Measurements from ENCODE around the gene DPEP3. TPM values are rescaled to one million over a fixed set of nuclear protein-coding genes. Genes with fewer than 3 reads are reported as not detected.

Gene DPEP3
- polyA plus RNA-seq, 1 experiment: not detected

DNA sequence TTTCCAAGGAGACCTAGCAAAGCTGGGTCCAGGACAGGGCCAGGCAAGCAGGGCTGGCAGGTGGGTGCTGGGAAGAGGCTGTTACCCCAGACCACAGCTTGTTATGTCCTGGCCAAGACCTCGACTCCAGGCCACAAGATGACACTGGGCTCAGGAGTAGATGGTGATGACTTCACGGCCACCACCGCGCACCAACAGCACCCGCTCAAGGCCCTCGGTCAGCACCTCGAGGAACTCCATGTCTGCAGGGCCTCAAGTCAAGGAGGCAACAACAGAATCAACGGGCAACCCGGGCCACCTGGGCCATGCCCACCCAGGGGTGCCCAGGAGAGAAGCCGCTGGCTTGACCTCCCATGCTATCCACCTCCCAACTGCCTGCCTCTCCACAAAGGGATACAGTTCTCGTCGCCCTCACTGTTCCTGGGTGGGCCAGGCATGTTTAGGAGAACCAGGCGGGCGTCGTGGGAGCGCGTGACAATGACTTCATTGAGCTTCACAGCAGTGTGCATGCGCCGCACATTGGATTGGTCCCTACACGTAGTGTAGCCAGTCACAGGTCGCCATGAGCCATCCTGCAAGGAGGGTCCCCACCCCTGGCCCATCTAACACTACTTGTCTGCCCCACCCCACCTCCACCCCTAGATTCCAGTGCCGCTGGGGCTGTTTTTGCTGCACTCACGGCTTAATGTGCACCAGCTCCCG is 35.5 kb downstream of the DPEP3 start:
- H3K27ac ChIP-seq (ENCODE audit: low read depth, low read length): peak overlapping the region; percentile 21
- TF ChIP-seq CTCF (IDR thresholded peaks at IDR 0.05; ENCODE audit: low read depth, low read length): no peak
- H3K9me3 ChIP-seq (ENCODE audit: control insufficient read depth, insufficient read depth, low read length): no peaks in the 10 kb centered on the region; the same call in 1 of the 2 replicates
- H3K4me3 ChIP-seq (ENCODE audit: low read depth, low read length): no peak overlapping the region
- CTCF ChIA-PET: interaction anchor here (0.6 kb wide), 1 partner anchor 297 kb away, joined by 3 read pairs; no protein-coding TSS in a partner anchor
- no peaks in the 10 kb centered on the region for H3K27me3 ChIP-seq (ENCODE audit: control insufficient read depth, insufficient read depth, low read length)
- POLR2A ChIA-PET: no interaction called here
- DNase-seq (ENCODE audit: low read depth, low spot score): no peak

DNA sequence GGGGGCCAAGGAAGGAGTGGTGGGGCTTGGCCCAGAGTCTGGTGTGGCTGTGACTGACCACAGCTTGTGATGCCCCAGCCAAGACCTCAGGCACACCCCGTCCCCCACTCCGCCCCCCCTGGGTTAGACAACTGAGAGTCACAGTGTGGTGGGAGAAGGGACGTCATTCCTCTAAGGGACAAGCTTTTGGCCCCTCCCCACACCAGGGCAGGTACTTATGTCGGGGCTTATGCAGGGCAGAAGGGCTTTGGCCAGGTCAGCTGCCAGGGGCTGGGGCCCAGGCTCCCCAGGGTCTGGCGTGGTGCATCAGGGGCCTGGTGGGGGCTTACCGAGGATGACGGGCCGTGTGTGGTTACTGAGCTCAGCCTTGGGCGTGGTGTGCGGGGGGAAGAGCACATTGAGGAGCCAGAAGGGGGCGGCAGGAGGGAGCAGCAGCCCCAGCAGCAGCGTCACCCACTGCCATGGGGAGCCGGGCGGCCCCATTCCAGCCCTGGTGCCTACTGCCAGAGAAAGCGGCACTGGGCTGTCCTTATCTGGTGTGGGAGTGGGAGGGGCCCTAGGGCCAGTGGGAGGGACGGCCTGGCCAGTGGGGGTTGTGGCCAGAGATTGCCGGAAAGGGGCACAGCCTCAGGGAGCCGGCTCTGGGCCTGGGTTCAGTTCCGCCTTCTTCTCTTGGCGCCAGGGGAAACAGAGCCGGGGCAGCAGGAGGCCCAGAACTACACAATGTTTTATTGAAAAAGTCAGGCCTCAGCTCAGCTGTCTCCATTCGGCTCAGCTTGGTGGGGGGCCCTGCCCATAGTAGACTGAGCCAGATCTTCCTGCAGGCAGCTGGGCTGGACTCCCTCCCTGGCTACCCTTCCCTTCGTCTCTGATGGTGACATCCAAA is 36.4 kb downstream of the DPEP3 start, which contains the start of gene LCAT:
Gene LCAT, minus strand, starts transcription at position 502 of the 886 bp plus-strand sequence. Its CDS starts 19 bp downstream, at position 483.
- peak within 1 kb of the TSS; percentile 21 for H3K27ac ChIP-seq (ENCODE audit: low read depth, low read length)
- CTCF ChIA-PET: interaction anchor here (0.6 to 0.7 kb wide), 3 partner anchors 26 to 369 kb away, joined by 3 to 11 read pairs (median 7); no protein-coding TSS in a partner anchor

DNA sequence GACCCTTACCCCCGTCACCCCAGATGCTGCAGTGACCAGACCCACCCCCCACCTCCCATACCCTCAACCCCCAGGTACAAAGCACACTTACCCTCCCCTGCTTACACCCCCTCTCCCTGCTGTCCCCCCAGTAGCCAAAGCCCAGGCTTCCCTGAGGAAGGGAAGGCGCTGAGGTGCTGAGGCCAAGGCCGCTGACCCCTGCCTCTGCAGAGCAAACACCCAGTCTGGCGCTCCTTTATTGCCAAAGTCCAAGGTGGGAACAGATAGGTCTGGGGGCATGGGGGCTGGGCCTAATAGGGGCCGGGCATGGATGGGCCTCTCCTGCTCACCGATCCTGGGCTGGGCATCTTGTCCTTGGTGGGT is 37.1 kb downstream of the DPEP3 start:
- POLR2A ChIA-PET: no interaction called here
- CTCF ChIA-PET: interaction anchor here (0.6 to 1.4 kb wide), 3 partner anchors 49 to 369 kb away, joined by 3 to 11 read pairs (median 3); partner anchors contain the start of gene NRN1L
- no peak for DNase-seq (ENCODE audit: low read depth, low spot score)
- Histone ChIP-seq H3K27ac (ENCODE audit: low read depth, low read length) (no peak overlapping the region), H3K4me3 (ENCODE audit: low read depth, low read length) (no peak overlapping the region), H3K9me3 (ENCODE audit: control insufficient read depth, insufficient read depth, low read length) (no peaks in the 10 kb centered on the region; the same call in 1 of the 2 replicates), H3K27me3 (ENCODE audit: control insufficient read depth, insufficient read depth, low read length) (no peaks in the 10 kb centered on the region)
- TF ChIP-seq CTCF (IDR thresholded peaks at IDR 0.05; ENCODE audit: low read depth, low read length): no peak

More for the DNA sequence above, 36.4 kb downstream of the DPEP3 start, which contains the start of gene LCAT:
- POLR2A ChIA-PET: no interaction called here
- Histone ChIP-seq H3K27me3 (ENCODE audit: control insufficient read depth, insufficient read depth, low read length) (no peaks in the 10 kb centered on the region), H3K9me3 (ENCODE audit: control insufficient read depth, insufficient read depth, low read length) (no peaks in the 10 kb centered on the region; the same call in 1 of the 2 replicates), H3K4me3 (ENCODE audit: low read depth, low read length) (no peak within 1 kb of the TSS)
- no peak for TF ChIP-seq CTCF (IDR thresholded peaks at IDR 0.05; ENCODE audit: low read depth, low read length)
- DNase-seq (ENCODE audit: low read depth, low spot score): no peak

GRCh38 chr16:67942510-67943255 is 37.6 kb downstream of the DPEP3 start:
- DNase-seq (ENCODE audit: low read depth, low spot score): no peak
- Histone ChIP-seq H3K27me3 (ENCODE audit: control insufficient read depth, insufficient read depth, low read length) (no peaks in the 10 kb centered on the region), H3K9me3 (ENCODE audit: control insufficient read depth, insufficient read depth, low read length) (no peaks in the 10 kb centered on the region; the same call in 1 of the 2 replicates), H3K27ac (ENCODE audit: low read depth, low read length) (no peak overlapping the region), H3K4me3 (ENCODE audit: low read depth, low read length) (no peak overlapping the region)
- ChIA-PET POLR2A (interaction anchor here (0.5 kb wide), 1 partner anchor 19 kb away, joined by 3 read pairs; no protein-coding TSS in a partner anchor), CTCF (interaction anchor here (0.5 to 1.4 kb wide), 4 partner anchors 43 to 127 kb away, joined by 3 to 8 read pairs (median 3); partner anchors contain the start of gene NRN1L)
- TF ChIP-seq CTCF (IDR thresholded peaks at IDR 0.05; ENCODE audit: low read depth, low read length): no peak
